ENCODE results near the gene CAVIN4.

DNA sequence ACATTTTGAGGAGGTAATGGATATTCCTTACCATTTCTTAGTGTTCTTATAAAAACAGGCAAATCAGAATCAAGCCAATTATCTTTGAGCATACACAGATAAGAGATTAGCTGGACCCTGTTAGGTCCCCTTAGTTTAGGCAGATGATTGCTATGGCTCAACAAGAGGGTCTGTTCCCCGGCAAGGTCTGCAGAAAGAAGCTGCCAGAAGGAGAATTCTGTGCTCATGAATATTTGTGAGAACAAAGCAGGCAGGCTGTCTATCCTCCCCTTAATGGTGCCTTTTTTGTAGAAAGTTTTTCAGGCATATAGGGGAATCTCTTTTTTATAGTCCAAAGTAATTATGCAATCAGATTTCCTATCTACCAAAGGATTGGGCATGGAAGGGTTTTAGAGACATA is 27.5 kb downstream of the CAVIN4 start:
- TF ChIP-seq CTCF (IDR thresholded peaks at IDR 0.05 in 4 of 5, conservative IDR thresholded peaks at IDR 0.05 in 1 of 5), result no peak
- TF ChIP-seq POLR2A (IDR thresholded peaks at IDR 0.05), result no peak

Data from gastrocnemius medialis (tissue), 4 donors.